Immature natural killer cell (primary cell): ENCODE measurements around the gene CACNG5. TPM values are rescaled to one million over a fixed set of nuclear protein-coding genes. Genes with fewer than 3 reads are reported as not detected.
"Not testable (repeated sequence)": the region's sequence is repeated elsewhere in the genome, so short reads cannot be mapped to it uniquely, and the experiment has no call there.

Experiments
- DNase-seq, 3 donors: peaks; one replicate each; pipeline ENCODE4 v3.0.0; 2022; ENCODE audit warnings: mixed read lengths in 1 of 3
- H3K27ac Mint-ChIP-seq, 6 donors: one replicate each; pipeline ENCODE4 v1.8.0; 2020; ENCODE audit warnings: mixed read lengths in 6 of 6, mild to moderate bottlenecking in 5 of 6, inconsistent platforms in 4 of 6, moderate library complexity in 3 of 6
- H3K27me3 Mint-ChIP-seq, 3 donors: one replicate each; pipeline ENCODE4 v1.8.0; 2020 to 2021; ENCODE audit warnings: low read depth in 3 of 3, mild to moderate bottlenecking in 3 of 3, mixed read lengths in 3 of 3, moderate library complexity in 3 of 3, inconsistent platforms in 1 of 3
- H3K36me3 Mint-ChIP-seq, 3 donors: one replicate each; pipeline ENCODE4 v1.8.0; 2020; ENCODE audit warnings: mixed read lengths in 3 of 3, inconsistent platforms in 2 of 3, mild to moderate bottlenecking in 2 of 3
- H3K4me1 Mint-ChIP-seq, 2 donors: one replicate each; pipeline ENCODE4 v1.8.0; 2020; ENCODE audit warnings: inconsistent platforms in 2 of 2, mild to moderate bottlenecking in 2 of 2, mixed read lengths in 2 of 2, moderate library complexity in 1 of 2
- H3K4me3 Mint-ChIP-seq, 5 donors: one replicate each; pipeline ENCODE4 v1.8.0; 2020; ENCODE audit warnings: mild to moderate bottlenecking in 5 of 5, mixed read lengths in 5 of 5, inconsistent platforms in 3 of 5, moderate library complexity in 3 of 5
- H3K9me3 Mint-ChIP-seq, 6 donors: one replicate each; pipeline ENCODE4 v1.8.0; 2020; ENCODE audit warnings: mild to moderate bottlenecking in 6 of 6, mixed read lengths in 6 of 6, inconsistent platforms in 4 of 6, moderate library complexity in 3 of 6
- polyA plus RNA-seq, 3 donors: library from polyadenylated mRNA; unstranded; fragments of 300-500 nt; fragmentation: Illumina TruSeq; gene quantifications; one replicate each; pipeline ENCODE4 v1.2.3, GENCODE V29; 2021

CACNG5 gene
- polyA plus RNA-seq, 3 donors from 2014 or later, result not detected

DNA sequence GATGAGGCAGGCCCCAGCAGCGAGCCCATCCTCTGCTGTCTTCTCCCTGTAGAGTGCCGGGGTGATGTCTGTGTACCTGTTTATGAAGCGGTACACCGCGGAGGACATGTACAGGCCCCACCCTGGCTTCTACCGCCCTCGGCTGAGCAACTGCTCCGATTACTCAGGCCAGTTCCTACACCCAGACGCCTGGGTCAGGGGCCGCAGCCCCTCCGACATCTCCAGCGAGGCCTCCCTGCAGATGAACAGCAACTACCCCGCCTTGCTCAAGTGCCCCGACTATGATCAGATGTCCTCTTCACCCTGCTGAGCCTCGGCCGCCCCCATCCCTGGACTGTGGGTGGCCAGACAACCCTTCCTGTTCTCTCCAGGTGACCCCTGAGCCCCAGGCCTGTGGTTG, 50.0 kb downstream of the CACNG5 start:
- no peaks in the 10 kb centered on the region for H3K4me1 Mint-ChIP-seq
- peaks cover 0 to 4% (median 0%) of the 10 kb centered on the region in 6 donors for H3K9me3 Mint-ChIP-seq
- H3K36me3 Mint-ChIP-seq, result no peaks in the 10 kb centered on the region
- H3K27ac Mint-ChIP-seq, result no peak overlapping the region
- DNase-seq, result no peak
- H3K4me3 Mint-ChIP-seq, result no peak overlapping the region
- H3K27me3 Mint-ChIP-seq, result peaks cover 3 to 7% (median 5%) of the 10 kb centered on the region in 3 donors

DNA sequence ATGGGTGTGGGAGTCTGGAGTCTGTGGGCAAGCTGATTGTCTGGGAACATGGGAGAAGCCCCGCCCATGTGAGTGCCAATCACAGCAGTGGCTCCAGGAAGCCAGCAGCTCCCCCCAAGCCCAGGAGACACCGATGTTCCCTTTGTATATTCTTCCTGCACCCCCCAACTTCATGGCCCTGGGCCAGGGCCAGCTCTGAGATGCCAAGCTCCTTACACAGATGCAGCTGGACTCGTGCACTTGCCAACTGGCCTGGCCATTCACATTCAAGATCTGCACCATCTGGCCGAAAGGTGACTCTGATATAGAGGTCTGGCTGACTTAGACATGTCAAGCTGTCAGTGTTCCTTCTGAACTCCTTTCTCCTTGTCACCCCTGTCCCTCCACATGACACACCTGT, 50.5 kb downstream of the CACNG5 start:
- Mint-ChIP-seq H3K4me3 (no peak overlapping the region), H3K27ac (no peak overlapping the region), H3K36me3 (no peaks in the 10 kb centered on the region), H3K27me3 (peaks cover 3 to 7% (median 4%) of the 10 kb centered on the region in 3 donors), H3K9me3 (peaks cover 0 to 4% (median 0%) of the 10 kb centered on the region in 6 donors), H3K4me1 (no peaks in the 10 kb centered on the region)
- no peak for DNase-seq

DNA sequence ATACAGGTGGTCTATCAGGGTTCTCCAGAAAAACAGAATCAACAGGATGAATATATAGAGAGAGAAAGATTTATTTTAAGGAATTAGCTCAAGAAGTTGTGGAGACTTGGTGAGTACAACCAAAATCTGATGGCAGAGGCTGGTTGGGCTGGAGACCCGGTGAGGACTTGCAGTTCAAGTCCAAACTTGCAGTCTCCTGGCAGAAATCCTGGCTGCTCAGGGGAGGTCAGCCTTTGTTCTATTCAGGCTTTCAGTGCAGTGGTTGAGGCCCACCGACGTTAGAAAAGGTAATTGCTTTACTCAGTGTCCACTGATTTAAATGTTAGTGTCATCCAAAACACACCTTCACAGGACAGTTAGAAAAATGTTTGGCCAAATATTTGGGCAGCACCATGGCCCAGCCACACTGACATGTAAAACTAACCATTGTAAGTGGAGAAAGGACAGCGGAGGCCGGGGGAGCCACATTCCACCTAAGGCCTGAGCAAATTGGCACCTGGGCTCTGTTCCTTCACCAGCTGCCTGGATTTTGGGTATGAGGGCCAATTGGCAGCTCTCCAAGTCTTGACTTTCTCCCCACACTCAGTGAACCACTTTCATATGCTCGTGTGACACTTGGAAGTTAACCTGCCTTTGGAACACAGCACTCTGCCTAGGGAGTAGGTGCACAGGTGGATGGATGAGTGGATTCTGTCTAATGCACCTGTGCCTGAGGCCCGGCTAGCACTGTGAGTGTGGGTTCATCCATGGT, 54.7 kb downstream of the CACNG5 start:
- Mint-ChIP-seq H3K4me3 (no peak overlapping the region), H3K36me3 (no peaks in the 10 kb centered on the region)

DNA sequence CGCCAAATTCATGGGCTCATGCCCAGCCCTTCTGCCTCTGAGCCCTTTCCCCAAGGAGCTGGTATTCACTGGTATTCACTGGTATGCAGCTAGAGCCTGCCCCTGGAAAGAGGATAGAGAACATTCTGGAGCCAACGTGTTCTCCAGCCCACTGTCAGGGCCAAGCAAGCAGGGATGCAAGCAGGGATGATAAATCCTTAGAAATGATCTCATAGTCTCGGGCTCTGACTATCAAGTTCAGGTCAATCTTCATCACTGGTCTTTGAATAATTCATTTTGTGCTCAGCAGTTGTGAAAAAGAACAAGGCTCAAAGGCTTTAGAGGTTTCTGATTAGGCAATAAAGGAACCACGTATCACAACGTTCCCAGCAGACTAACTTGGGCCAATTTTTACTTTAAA, 57.3 kb downstream of the CACNG5 start:
- H3K4me1 Mint-ChIP-seq, result no peaks in the 10 kb centered on the region
- no peaks in the 10 kb centered on the region for H3K36me3 Mint-ChIP-seq

More for the DNA sequence above, 54.7 kb downstream of the CACNG5 start:
- no peaks in the 10 kb centered on the region for H3K4me1 Mint-ChIP-seq
- no peak for DNase-seq
- no peaks in the 10 kb centered on the region for H3K9me3 Mint-ChIP-seq
- H3K27me3 Mint-ChIP-seq, result peaks cover 4 to 8% (median 6%) of the 10 kb centered on the region in 3 donors
- H3K27ac Mint-ChIP-seq, result no peak overlapping the region

DNA sequence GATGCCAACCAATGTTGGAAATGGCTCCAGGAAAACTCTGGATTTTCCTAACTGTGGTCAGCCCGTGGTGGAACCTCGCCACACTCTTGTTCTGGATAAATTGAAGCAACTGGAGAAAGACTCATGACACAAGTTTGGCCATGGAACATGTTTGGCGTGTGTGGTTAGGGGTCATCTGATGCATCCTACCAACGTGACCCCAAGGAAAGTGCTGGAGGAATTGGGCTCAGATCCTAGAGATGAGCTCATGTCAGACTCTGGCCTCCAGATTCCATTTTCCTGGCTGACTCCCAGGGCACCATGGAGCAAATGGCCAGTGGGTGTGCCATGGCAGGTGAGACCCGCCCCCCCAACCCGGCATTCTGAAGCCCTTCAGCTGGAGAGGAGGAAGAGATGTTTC, 58.5 kb downstream of the CACNG5 start:
- Mint-ChIP-seq H3K9me3 (no peaks in the 10 kb centered on the region), H3K27ac (no peak overlapping the region), H3K4me1 (no peaks in the 10 kb centered on the region), H3K27me3 (peaks cover 5 to 12% (median 7%) of the 10 kb centered on the region in 3 donors), H3K36me3 (no peaks in the 10 kb centered on the region), H3K4me3 (no peak overlapping the region)
- DNase-seq, result no peak

More for the DNA sequence above, 57.3 kb downstream of the CACNG5 start:
- no peak overlapping the region for H3K4me3 Mint-ChIP-seq
- DNase-seq, result no peak
- no peaks in the 10 kb centered on the region for H3K9me3 Mint-ChIP-seq
- H3K27ac Mint-ChIP-seq, result no peak overlapping the region
- H3K27me3 Mint-ChIP-seq, result peaks cover 5 to 12% (median 5%) of the 10 kb centered on the region in 3 donors

DNA sequence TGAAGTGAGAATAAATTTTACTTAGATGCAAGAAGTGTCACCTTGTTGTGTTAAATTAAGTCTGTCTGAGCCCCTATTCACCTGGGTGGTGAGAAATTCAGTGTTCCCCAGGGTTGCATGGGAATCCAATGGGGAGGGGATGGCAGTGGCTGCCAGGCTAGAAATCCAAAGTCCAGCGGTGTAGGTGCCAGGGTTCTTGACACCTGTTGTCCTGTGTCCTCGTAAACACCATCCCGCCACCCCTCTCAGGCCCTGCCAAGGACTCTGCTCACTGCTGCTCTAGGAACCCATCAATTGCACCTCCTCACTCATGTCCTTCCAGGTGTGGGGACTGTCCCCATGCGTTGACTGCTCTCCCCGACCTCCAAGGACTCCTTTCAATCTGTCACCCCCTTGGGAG, 58.9 kb downstream of the CACNG5 start:
- no peak overlapping the region for H3K4me3 Mint-ChIP-seq
- H3K4me1 Mint-ChIP-seq, result no peaks in the 10 kb centered on the region
- H3K27ac Mint-ChIP-seq, result no peak overlapping the region
- no peaks in the 10 kb centered on the region for H3K36me3 Mint-ChIP-seq
- H3K27me3 Mint-ChIP-seq, result peaks cover 5 to 12% (median 7%) of the 10 kb centered on the region in 3 donors
- H3K9me3 Mint-ChIP-seq, result no peaks in the 10 kb centered on the region
- DNase-seq, result no peak

DNA sequence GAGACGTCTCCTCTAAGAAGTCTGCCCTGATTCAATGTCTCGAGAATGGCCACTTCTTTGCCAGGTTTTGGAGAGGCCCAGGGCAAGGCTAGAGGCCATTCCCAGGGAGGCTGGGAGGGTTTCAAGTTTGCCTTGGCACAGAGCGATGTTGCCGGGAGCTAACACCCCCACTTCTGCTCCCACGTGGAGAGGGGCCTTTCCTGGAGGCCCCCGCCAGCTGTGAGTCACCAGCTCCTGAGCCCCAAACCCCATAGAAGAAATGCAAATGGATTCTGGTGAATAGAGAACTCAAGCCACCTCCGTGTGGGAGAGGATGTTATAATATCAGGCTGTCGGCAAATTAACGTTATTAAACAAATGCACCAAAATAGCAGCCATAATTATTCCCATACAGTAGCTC, 62.2 kb downstream of the CACNG5 start:
- H3K4me3 Mint-ChIP-seq, result no peak overlapping the region
- no peaks in the 10 kb centered on the region for H3K36me3 Mint-ChIP-seq
- DNase-seq, result no peak
- H3K27ac Mint-ChIP-seq, result no peak overlapping the region
- H3K27me3 Mint-ChIP-seq, result peaks cover 4 to 12% (median 6%) of the 10 kb centered on the region in 3 donors
- H3K4me1 Mint-ChIP-seq, result no peaks in the 10 kb centered on the region
- no peaks in the 10 kb centered on the region for H3K9me3 Mint-ChIP-seq

DNA sequence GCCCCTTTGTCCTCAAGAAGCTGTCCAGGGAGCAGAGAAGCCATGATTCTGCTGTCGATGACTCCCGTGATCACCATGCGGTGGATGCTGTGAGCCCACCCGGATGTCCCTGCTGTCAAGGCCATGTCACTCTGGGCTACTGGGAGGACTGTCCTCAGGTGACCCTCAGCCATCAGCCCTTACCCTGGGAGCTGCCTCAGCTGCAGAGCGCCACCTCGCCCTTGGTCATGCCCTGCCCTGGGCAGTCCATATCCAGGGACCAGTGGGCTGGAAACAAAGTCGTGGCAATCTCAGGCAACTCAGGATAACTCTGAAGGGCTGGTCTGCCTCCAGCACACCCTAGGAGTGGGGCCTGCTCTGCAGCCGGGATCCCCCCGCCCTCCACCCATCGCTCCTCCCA, 63.6 kb downstream of the CACNG5 start:
- no peak for DNase-seq
- Mint-ChIP-seq H3K27ac (no peak overlapping the region), H3K9me3 (no peaks in the 10 kb centered on the region), H3K27me3 (peaks cover 4 to 16% (median 6%) of the 10 kb centered on the region in 3 donors), H3K36me3 (no peaks in the 10 kb centered on the region), H3K4me1 (no peaks in the 10 kb centered on the region), H3K4me3 (no peak overlapping the region)

DNA sequence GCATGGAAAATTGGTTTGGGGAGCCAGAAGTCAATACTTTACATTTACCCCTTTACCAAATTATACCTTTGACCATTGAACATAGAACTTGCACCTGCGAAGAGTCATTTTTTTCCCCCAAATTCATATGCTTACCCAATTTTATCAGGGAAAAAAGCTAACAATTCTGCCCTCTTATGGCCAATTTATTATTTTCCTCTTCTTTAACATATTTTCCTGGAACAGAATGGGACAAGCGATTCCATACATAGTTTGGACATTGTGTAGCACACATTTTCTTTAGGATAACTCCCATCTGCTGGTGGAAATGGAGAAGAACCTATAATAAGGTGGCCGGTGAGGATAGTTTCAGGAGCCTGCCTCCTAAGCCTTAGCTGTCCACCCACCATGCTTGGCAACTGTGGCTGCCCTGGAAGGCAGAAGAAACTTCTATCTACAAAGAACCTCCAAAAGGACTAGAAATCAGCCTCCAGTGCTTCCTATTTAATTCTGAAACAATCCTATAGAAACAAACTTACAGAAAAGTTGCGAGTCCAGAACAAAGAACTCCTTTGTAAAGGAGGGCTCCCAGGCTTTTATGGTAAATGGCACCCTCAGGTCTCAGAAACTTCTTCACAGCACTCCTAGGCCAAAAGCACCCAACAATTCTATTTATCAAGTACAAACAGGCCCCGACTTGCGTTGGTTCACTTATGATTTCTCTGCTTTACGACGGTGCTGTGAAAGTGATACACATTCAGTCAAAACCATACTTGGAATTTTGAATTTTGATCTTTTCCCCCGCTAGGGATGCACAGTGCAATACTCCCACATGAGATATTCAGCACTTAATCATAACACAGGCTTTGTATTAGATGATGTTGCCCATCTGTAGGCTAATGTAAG, 65.5 kb downstream of the CACNG5 start:
- Mint-ChIP-seq H3K4me1 (no peaks in the 10 kb centered on the region), H3K27me3 (peaks cover 4 to 16% (median 4%) of the 10 kb centered on the region in 3 donors), H3K36me3 (no peaks in the 10 kb centered on the region), H3K4me3 (no peak overlapping the region), H3K9me3 (no peaks in the 10 kb centered on the region), H3K27ac (no peak overlapping the region)
- no peak for DNase-seq

DNA sequence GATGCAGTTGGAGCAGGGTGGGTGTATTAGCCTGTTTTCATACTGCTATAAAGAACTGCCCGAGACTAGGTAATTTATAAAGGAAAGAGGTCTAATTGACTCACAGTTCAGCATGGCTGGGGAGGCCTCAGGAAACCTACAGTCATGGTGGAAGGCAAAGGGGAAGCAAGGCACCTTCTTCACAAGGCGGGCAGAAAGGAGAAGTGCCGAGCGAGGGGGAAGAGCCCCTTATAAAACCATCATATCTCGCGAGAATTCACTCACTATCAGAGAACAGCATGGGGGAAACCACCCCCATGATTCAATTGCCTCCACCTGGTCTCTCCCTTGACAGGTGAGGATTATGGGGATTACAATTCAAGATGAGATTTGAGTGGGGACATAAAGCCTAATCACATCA, 68.4 kb downstream of the CACNG5 start:
- DNase-seq, H3K9me3 Mint-ChIP-seq, H3K4me1 Mint-ChIP-seq, H3K4me3 Mint-ChIP-seq, H3K36me3 Mint-ChIP-seq, H3K27ac Mint-ChIP-seq: not testable (repeated sequence)
- H3K27me3 Mint-ChIP-seq, result peaks cover 1 to 15% (median 2%) of the 10 kb centered on the region in 3 donors

DNA sequence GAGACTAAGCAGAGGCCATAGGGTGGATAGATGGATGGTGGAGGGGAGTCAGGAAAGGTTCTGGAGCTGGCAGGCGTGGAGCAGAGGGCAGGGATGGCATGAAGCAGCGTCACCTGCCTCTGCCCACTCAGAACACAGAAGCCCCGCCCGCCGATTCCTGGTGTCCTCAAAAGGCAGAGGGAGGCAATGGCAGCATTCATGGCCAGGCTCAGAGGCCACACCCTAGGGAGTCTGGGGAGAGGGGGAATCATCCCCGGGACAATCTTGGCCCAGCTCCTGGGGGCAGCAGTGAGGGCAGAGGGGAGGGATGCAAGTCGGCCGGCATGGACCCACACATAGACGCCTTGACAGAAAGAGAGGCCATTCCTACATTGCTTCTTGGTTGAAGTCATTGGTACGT, 68.9 kb downstream of the CACNG5 start:
- Mint-ChIP-seq H3K9me3 (no peaks in the 10 kb centered on the region), H3K4me1 (peaks cover 3 to 6% of the 10 kb centered on the region in 2 donors), H3K27me3 (peaks cover 1 to 15% (median 2%) of the 10 kb centered on the region in 3 donors), H3K27ac (no peak overlapping the region), H3K36me3 (no peaks in the 10 kb centered on the region), H3K4me3 (no peak overlapping the region)
- DNase-seq, result no peak

DNA sequence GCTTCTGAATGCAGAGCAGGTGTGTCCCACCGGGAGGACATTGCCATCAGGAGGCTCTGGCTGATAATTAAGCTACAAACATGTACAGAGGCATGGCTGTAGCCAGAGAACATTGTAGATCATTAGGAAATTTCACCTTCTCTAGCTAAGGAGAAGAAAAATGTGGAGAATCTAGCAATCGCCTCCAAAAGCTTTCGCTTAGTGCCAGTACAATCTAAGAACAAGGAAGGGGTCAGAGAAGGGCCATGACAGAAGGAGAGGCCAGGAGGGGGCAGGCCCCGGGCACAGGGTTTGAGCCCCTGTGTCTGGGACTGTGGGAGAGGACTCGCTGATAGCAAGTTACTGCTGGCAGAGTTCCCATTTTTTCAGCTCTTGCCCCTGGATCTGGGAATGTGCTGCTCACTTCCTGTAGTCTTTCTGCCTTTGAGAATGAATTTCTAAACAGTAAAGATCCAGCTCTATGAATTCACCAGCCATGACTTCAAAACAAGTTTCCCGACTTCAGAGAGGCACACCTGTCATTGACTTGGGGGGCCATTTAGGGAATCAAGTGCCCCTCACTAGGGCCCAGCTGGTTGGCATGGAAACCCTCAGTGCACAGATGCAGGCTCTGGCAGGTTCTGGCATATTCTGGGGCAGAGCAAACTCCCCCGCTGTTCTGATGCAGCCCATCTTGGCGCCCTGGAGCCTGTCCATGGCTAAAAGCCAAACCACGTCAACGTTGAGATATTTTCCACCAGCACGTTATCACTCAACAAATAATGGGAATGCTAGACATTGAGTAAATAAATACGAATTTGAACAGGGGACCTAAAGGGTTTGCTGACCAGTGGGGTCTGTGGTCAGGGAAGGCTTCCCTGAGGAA, 70.1 kb downstream of the CACNG5 start:
- peaks cover 0 to 15% (median 2%) of the 10 kb centered on the region in 3 donors for H3K27me3 Mint-ChIP-seq
- H3K27ac Mint-ChIP-seq, result no peak overlapping the region
- no peak for DNase-seq
- H3K4me1 Mint-ChIP-seq, result peaks cover 3 to 6% of the 10 kb centered on the region in 2 donors
- H3K4me3 Mint-ChIP-seq, result no peak overlapping the region
- no peaks in the 10 kb centered on the region for H3K9me3 Mint-ChIP-seq
- H3K36me3 Mint-ChIP-seq, result no peaks in the 10 kb centered on the region
